ENCODE results near the gene PANK1. TPM values are rescaled to one million over a fixed set of nuclear protein-coding genes. Genes with fewer than 3 reads are reported as not detected.

The PANK1 gene
- total and polyA plus RNA-seq, 9 of the 15 experiments (the other 6 are each of a cell fraction or from before 2014, with no cell fraction given), result 1.7 to 10.7 (median 6.5) TPM

DNA sequence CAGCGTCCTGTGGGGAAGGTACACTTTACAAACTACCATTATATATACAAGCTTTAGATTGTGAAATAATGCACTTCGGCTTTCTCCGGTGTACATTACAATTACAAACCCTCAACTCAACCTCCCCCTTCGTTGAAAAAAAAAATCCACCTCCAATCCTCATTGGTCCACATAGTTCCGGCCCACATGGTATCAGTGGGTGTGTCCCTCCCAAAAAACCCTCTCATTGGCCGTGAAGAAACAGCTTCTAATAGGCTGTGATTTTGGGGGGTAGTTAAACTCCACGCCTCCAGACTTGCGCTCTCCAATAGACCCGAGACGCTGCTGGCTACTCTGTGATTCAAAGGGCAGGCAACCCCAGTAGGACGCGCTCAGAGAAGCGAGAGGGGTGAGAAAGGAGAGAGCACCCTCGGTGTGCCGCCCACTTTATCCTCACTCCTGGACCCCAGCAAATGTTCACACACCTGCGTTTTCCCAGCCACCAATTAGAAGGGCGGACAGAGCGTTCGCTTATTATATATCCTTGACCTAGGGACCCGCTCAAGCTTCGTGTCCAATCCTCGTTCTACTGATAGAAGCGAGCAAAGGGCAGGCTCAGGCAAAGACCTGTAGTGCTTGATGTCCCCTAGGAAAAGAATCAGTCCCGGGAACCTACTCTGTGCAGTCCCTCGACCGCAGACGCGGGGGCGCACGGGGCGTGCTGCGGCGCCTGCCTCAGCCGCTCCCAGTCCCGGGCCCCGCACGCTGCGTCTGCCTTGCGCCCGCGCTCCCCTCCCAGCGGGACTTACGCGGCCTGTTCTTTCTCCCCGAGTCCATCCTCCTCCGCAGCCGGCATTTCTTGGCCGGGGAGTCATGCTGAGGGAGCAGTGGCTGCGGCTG, 991 bp downstream of the PANK1 start (continued):
- TF ChIP-seq ZNF589 (CRISPR knock-in tag; IDR thresholded peaks at IDR 0.05; ENCODE audit: low read depth), result no peak
- TF ChIP-seq, protein P1, sequence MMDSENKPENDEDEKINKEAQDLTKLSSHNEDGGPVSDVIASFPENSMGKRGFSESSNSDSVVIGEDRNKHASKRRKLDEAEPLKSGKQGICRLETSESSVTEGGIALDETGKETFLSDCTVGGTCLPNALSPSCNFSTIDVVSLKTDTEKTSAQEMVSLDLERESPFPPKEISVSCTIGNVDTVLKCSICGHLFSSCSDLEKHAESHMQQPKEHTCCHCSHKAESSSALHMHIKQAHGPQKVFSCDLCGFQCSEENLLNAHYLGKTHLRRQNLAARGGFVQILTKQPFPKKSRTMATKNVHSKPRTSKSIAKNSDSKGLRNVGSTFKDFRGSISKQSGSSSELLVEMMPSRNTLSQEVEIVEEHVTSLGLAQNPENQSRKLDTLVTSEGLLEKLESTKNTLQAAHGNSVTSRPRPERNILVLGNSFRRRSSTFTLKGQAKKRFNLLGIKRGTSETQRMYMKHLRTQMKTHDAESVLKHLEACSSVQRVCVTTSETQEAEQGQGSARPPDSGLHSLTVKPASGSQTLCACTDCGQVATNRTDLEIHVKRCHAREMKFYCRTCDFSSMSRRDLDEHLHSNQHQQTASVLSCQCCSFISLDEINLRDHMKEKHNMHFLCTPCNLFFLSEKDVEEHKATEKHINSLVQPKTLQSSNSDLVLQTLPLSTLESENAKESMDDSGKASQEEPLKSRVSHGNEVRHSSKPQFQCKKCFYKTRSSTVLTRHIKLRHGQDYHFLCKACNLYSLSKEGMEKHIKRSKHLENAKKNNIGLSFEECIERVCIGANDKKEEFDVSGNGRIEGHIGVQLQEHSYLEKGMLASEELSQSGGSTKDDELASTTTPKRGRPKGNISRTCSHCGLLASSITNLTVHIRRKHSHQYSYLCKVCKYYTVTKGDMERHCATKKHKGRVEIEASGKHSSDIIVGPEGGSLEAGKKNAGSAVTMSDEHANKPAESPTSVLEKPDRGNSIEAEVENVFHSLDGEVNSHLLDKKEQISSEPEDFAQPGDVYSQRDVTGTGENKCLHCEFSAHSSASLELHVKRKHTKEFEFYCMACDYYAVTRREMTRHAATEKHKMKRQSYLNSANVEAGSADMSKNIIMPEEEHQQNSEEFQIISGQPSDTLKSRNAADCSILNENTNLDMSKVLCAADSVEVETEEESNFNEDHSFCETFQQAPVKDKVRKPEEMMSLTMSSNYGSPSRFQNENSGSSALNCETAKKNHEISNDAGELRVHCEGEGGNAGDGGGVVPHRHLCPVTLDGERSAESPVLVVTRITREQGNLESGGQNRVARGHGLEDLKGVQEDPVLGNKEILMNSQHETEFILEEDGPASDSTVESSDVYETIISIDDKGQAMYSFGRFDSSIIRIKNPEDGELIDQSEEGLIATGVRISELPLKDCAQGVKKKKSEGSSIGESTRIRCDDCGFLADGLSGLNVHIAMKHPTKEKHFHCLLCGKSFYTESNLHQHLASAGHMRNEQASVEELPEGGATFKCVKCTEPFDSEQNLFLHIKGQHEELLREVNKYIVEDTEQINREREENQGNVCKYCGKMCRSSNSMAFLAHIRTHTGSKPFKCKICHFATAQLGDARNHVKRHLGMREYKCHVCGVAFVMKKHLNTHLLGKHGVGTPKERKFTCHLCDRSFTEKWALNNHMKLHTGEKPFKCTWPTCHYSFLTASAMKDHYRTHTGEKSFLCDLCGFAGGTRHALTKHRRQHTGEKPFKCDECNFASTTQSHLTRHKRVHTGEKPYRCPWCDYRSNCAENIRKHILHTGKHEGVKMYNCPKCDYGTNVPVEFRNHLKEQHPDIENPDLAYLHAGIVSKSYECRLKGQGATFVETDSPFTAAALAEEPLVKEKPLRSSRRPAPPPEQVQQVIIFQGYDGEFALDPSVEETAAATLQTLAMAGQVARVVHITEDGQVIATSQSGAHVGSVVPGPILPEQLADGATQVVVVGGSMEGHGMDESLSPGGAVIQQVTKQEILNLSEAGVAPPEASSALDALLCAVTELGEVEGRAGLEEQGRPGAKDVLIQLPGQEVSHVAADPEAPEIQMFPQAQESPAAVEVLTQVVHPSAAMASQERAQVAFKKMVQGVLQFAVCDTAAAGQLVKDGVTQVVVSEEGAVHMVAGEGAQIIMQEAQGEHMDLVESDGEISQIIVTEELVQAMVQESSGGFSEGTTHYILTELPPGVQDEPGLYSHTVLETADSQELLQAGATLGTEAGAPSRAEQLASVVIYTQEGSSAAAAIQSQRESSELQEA (IDR thresholded peaks at IDR 0.05; ENCODE audit: low read depth), result no peak
- no peak for TF ChIP-seq TEAD2 (tag; IDR thresholded peaks at IDR 0.05)
- TF ChIP-seq, protein P2, sequence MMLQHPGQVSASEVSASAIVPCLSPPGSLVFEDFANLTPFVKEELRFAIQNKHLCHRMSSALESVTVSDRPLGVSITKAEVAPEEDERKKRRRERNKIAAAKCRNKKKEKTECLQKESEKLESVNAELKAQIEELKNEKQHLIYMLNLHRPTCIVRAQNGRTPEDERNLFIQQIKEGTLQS (IDR thresholded peaks at IDR 0.05), result no peak
- TF ChIP-seq, protein P2 (CRISPR knock-in tag; conservative IDR thresholded peaks at IDR 0.05), result no peak
- TF ChIP-seq, protein P3, sequence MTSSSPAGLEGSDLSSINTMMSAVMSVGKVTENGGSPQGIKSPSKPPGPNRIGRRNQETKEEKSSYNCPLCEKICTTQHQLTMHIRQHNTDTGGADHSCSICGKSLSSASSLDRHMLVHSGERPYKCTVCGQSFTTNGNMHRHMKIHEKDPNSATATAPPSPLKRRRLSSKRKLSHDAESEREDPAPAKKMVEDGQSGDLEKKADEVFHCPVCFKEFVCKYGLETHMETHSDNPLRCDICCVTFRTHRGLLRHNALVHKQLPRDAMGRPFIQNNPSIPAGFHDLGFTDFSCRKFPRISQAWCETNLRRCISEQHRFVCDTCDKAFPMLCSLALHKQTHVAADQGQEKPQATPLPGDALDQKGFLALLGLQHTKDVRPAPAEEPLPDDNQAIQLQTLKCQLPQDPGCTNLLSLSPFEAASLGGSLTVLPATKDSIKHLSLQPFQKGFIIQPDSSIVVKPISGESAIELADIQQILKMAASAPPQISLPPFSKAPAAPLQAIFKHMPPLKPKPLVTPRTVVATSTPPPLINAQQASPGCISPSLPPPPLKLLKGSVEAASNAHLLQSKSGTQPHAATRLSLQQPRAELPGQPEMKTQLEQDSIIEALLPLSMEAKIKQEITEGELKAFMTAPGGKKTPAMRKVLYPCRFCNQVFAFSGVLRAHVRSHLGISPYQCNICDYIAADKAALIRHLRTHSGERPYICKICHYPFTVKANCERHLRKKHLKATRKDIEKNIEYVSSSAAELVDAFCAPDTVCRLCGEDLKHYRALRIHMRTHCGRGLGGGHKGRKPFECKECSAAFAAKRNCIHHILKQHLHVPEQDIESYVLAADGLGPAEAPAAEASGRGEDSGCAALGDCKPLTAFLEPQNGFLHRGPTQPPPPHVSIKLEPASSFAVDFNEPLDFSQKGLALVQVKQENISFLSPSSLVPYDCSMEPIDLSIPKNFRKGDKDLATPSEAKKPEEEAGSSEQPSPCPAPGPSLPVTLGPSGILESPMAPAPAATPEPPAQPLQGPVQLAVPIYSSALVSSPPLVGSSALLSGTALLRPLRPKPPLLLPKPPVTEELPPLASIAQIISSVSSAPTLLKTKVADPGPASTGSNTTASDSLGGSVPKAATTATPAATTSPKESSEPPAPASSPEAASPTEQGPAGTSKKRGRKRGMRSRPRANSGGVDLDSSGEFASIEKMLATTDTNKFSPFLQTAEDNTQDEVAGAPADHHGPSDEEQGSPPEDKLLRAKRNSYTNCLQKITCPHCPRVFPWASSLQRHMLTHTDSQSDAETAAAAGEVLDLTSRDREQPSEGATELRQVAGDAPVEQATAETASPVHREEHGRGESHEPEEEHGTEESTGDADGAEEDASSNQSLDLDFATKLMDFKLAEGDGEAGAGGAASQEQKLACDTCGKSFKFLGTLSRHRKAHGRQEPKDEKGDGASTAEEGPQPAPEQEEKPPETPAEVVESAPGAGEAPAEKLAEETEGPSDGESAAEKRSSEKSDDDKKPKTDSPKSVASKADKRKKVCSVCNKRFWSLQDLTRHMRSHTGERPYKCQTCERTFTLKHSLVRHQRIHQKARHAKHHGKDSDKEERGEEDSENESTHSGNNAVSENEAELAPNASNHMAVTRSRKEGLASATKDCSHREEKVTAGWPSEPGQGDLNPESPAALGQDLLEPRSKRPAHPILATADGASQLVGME (CRISPR knock-in tag; IDR thresholded peaks at IDR 0.05), result no peak
- no peak for TF ChIP-seq BMI1 (IDR thresholded peaks at IDR 0.05; ENCODE audit: low read length)
- TF ChIP-seq GATA2 (CRISPR knock-in tag; IDR thresholded peaks at IDR 0.05), result no peak
